KOPT-K1 (cell line): Measurements from ENCODE around the gene PAX8.

Experiments used
- H3K27ac ChIP-seq: fragments of 200-600 bp; sonication (generic); 2 replicates; pipeline ENCODE4 v1.5.1; 2016; ENCODE audit warnings: antibody characterized with exemption, mild to moderate bottlenecking, low read depth, low read length; ENCODE audit not compliant: poor library complexity, severe bottlenecking
- H3K36me3 ChIP-seq: fragments of 200-600 bp; sonication (generic); 2 replicates; pipeline ENCODE4 v1.5.1; 2017; ENCODE audit warnings: antibody characterized with exemption, mild to moderate bottlenecking, low read length, moderate library complexity; ENCODE audit not compliant: insufficient read depth
- H3K9me3 ChIP-seq: fragments of 200-600 bp; sonication (generic); 2 replicates; pipeline ENCODE4 v1.5.1; 2017; ENCODE audit warnings: antibody characterized with exemption, low read length, mild to moderate bottlenecking; ENCODE audit not compliant: insufficient read depth, poor library complexity, severe bottlenecking

Gene PAX8

GRCh38 chr2:113263546-113263945, 15.2 kb downstream of the PAX8 start:
- Histone ChIP-seq H3K36me3 (peaks cover 62% of the 10 kb centered on the region), H3K27ac (no peak overlapping the region), H3K9me3 (no peaks in the 10 kb centered on the region)

- no peaks in the 10 kb centered on the region for H3K9me3 ChIP-seq
- no peak overlapping the region for H3K27ac ChIP-seq
- H3K36me3 ChIP-seq, result peaks cover 67% of the 10 kb centered on the region
Observed at GRCh38 chr2:113260991-113261390, 17.7 kb downstream of the PAX8 start.

GRCh38 chr2:113258471-113259147, 20.1 kb downstream of the PAX8 start:
- Histone ChIP-seq H3K36me3 (peaks cover 50% of the 10 kb centered on the region), H3K27ac (no peak overlapping the region), H3K9me3 (no peaks in the 10 kb centered on the region)

GRCh38 chr2:113257516-113258264, 21.0 kb downstream of the PAX8 start:
- H3K36me3 ChIP-seq, result peaks cover 43% of the 10 kb centered on the region
- H3K27ac ChIP-seq, result no peak overlapping the region
- H3K9me3 ChIP-seq, result no peaks in the 10 kb centered on the region

GRCh38 chr2:113255140-113256070, 23.3 kb downstream of the PAX8 start:
- Histone ChIP-seq H3K27ac (no peak overlapping the region), H3K36me3 (peaks cover 37% of the 10 kb centered on the region), H3K9me3 (no peaks in the 10 kb centered on the region)

- Histone ChIP-seq H3K9me3 (no peaks in the 10 kb centered on the region), H3K36me3 (peaks cover 23% of the 10 kb centered on the region), H3K27ac (no peak overlapping the region)
Observed at GRCh38 chr2:113253453-113253852, 25.3 kb downstream of the PAX8 start.

- H3K9me3 ChIP-seq, result no peaks in the 10 kb centered on the region
- H3K27ac ChIP-seq, result peak overlapping the region; percentile 75
- H3K36me3 ChIP-seq, result peaks cover 14% of the 10 kb centered on the region
Observed at GRCh38 chr2:113252047-113252590, 26.6 kb downstream of the PAX8 start.

- Histone ChIP-seq H3K27ac (peak overlapping the region; percentile 75), H3K36me3 (peaks cover 8% of the 10 kb centered on the region), H3K9me3 (no peaks in the 10 kb centered on the region)
Observed at GRCh38 chr2:113251118-113251517, 27.6 kb downstream of the PAX8 start.

GRCh38 chr2:113248997-113249770, 29.5 kb downstream of the PAX8 start:
- no peaks in the 10 kb centered on the region for H3K9me3 ChIP-seq

GRCh38 chr2:113246606-113247005, 32.1 kb downstream of the PAX8 start:
- H3K9me3 ChIP-seq, result no peaks in the 10 kb centered on the region
- H3K36me3 ChIP-seq, result peaks cover 24% of the 10 kb centered on the region; the same call in 1 of the 2 replicates
- H3K27ac ChIP-seq, result no peak overlapping the region

More at GRCh38 chr2:113248997-113249770, 29.5 kb downstream of the PAX8 start:
- Histone ChIP-seq H3K36me3 (peaks cover 5% of the 10 kb centered on the region; the same call in 1 of the 2 replicates), H3K27ac (peak overlapping the region; percentile 12)

- no peak overlapping the region for H3K27ac ChIP-seq
- peaks cover 37% of the 10 kb centered on the region for H3K36me3 ChIP-seq
- H3K9me3 ChIP-seq, result no peaks in the 10 kb centered on the region
Observed at GRCh38 chr2:113245276-113245711, 33.4 kb downstream of the PAX8 start.

GRCh38 chr2:113242327-113242726, 36.4 kb downstream of the PAX8 start:
- Histone ChIP-seq H3K36me3 (peaks cover 67% of the 10 kb centered on the region), H3K27ac (no peak overlapping the region), H3K9me3 (no peaks in the 10 kb centered on the region)

- Histone ChIP-seq H3K27ac (no peak overlapping the region), H3K9me3 (no peaks in the 10 kb centered on the region), H3K36me3 (peaks cover 74% of the 10 kb centered on the region)
Observed at GRCh38 chr2:113240915-113241911, 37.5 kb downstream of the PAX8 start.
